Measurements from ENCODE around the gene PEF1. TPM values are rescaled to one million over a fixed set of nuclear protein-coding genes. Genes with fewer than 3 reads are reported as not detected.
A peak's percentile ranks its signal among the peaks of the same experiment; 100 is the strongest.

The PEF1 gene
- total and polyA plus RNA-seq, 2 donors = 39.2 to 90.4 TPM

DNA sequence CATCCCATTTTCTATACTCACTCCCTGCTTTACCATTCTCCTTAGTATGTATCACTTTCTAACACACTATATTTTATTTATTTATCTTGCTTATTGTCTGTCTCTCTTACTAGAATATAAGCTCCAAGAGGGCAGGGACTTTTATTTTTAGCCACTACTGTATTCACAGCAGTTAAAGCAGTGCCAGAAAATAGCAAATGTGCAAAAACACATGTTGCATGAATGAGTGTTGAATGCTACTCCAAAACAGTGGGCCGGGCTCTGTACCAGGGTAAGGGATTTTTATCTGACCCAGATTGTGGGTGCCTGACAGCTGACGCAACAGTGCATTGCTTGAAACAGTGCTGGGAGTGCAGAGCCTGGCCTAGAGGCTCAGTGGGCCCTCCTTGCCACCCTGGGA is 34.4 kb upstream of the PEF1 start:
- H3K4me1 ChIP-seq (ENCODE audit: insufficient read depth) = no peaks in the 10 kb centered on the region
- 38% methylated on average over 2 of the region's 2 CpGs for WGBS

DNA sequence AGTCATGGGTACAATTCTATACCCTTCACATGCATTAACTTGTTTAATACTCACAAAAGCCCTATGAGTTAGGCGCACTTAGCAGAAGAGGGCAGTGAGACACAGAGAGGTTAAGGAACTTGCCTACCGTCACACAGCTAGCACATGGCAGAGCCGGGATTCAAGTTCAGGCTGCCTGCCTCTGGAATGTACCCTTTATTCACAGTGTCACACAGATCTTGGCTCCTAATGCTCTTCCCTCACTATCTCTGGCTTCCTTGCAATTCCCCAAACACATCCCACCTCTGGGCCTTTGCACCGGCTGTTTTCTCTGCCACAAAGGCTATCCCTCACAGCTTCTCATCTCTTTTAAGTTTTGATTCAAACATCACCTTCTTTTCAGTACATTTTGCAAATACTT is 34.0 kb upstream of the PEF1 start:
- no peak for DNase-seq (ENCODE audit: extremely low spot score)
- Histone ChIP-seq H3K4me3 (ENCODE audit: low read depth, low read length) (no peak overlapping the region), H3K4me1 (ENCODE audit: insufficient read depth) (no peaks in the 10 kb centered on the region), H3K36me3 (ENCODE audit: insufficient read depth) (peaks cover 3% of the 10 kb centered on the region), H3K27ac (ENCODE audit: low read depth) (no peak overlapping the region)
- 73% methylated on average over 4 of the region's 4 CpGs for WGBS

More for the DNA sequence above, 34.4 kb upstream of the PEF1 start:
- Histone ChIP-seq H3K27ac (ENCODE audit: low read depth) (no peak overlapping the region), H3K36me3 (ENCODE audit: insufficient read depth) (peaks cover 3% of the 10 kb centered on the region), H3K4me3 (ENCODE audit: low read depth, low read length) (no peak overlapping the region)
- no peak for DNase-seq (ENCODE audit: extremely low spot score)

DNA sequence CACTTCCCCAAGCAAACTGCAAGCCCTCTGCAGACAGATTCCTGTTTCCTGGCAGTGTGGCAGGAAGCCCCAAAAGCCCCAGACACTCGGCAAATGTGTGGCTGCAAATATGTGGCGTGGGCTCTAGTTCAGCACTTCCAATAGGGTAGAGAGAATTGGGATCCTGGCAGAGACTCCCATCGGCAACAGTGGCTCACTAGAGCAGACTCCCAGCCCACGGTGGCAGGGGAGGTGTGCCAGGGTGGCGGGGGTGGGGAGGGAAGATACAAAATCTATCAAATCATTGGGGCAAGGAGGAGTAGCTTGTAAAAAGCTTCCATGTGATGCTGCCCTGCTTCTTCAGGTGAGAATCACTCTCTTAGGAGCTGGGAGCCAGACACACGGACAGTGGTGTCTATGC is 33.3 kb upstream of the PEF1 start:
- Histone ChIP-seq H3K27ac (ENCODE audit: low read depth) (no peak overlapping the region), H3K36me3 (ENCODE audit: insufficient read depth) (peaks cover 3% of the 10 kb centered on the region), H3K4me1 (ENCODE audit: insufficient read depth) (no peaks in the 10 kb centered on the region), H3K4me3 (ENCODE audit: low read depth, low read length) (no peak overlapping the region)
- 75% methylated on average over 6 of the region's 6 CpGs for WGBS
- no peak for DNase-seq (ENCODE audit: extremely low spot score)

DNA sequence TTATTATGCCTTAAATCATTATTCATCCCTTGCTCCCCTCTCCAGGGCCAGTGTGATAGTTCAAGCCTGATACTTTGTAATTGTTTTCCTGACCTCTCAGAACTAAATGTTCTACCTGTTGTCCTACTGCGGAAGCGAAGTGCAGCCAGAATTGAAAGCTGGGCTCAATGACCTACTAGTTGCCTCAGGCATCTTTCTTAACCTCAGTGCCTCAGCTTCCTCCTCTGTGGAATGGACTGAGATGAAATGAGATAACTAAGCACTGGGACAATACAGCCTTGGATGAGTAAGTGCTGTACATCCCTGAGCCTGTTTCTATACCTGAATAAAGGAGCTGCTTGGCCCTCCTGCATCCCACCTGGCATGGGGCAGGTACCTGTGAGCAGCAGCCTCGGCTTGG is 32.7 kb upstream of the PEF1 start:
- H3K4me1 ChIP-seq (ENCODE audit: insufficient read depth) = no peaks in the 10 kb centered on the region
- no peaks in the 10 kb centered on the region for H3K36me3 ChIP-seq (ENCODE audit: insufficient read depth)
- 96% methylated on average over 3 of the region's 3 CpGs for WGBS
- H3K27ac ChIP-seq (ENCODE audit: low read depth) = no peak overlapping the region
- DNase-seq (ENCODE audit: extremely low spot score) = no peak
- no peak overlapping the region for H3K4me3 ChIP-seq (ENCODE audit: low read depth, low read length)

DNA sequence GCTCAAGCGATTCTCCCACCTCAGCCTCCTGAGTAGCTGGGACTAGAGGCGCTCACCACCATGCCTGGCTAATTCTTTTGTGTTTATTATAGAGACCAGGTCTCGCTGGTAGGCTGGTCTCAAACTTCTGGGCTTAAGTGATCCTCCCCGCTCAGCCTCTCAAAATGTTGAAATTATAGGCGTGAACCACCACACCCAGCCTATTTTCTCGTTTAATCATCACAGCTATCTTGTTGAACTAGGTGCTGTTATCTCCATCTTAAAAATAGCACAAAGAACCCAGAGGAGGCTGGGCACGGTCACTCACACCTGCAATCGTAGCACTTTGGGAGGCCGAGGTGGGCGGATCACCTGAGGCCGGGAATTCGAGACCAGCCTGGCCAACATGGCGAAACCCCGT is 31.1 kb upstream of the PEF1 start:
- Histone ChIP-seq H3K36me3 (ENCODE audit: insufficient read depth) (no peaks in the 10 kb centered on the region), H3K4me1 (ENCODE audit: insufficient read depth) (no peaks in the 10 kb centered on the region), H3K4me3 (ENCODE audit: low read depth, low read length) (no peak overlapping the region), H3K27ac (ENCODE audit: low read depth) (no peak overlapping the region)
- WGBS = 80% methylated on average over 14 of the region's 14 CpGs
- DNase-seq (ENCODE audit: extremely low spot score) = no peak

DNA sequence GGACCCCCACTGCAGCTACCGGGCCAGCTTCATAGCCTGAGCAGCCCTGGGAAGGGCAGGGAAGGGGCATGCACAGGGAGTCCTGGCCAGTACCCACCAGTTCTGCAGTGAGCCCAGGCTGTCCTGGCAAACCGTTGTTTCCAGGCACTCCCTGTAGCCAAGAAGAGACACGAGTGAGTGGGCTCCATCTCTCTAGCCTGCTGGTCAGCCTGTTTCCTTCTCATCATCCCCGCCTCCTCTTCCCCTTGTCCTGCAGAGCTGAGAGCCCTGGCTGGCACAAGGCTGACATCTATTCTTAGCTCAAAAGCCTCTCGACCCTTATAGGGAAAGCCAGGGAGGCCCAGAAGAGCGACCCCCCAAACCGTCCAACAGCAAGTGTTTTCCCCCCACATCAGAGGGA is 30.5 kb upstream of the PEF1 start:
- 45% methylated on average over 7 of the region's 7 CpGs for WGBS
- Histone ChIP-seq H3K4me1 (ENCODE audit: insufficient read depth) (no peaks in the 10 kb centered on the region), H3K27ac (ENCODE audit: low read depth) (no peak overlapping the region), H3K4me3 (ENCODE audit: low read depth, low read length) (no peak overlapping the region), H3K36me3 (ENCODE audit: insufficient read depth) (no peaks in the 10 kb centered on the region)
- no peak for DNase-seq (ENCODE audit: extremely low spot score)

DNA sequence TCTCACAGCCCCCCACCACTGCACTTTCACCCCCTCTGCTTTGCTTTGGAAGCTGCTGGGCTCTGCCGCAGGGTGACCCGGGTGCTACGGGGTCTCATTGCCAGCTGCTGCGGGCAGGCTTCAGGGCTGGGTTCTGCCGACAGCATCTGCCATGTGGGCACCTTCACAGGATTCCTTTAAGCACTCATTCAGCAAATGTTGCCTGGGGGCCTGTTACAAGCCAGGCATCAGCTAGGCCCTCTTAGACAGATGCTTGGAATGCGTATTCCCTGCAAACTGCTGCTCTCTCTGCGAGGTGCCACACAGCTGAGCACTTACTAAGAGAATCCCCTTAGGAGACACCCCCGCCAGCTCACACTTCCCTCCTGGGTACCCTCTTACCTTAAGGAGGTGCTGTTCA is 29.9 kb upstream of the PEF1 start:
- Histone ChIP-seq H3K27ac (ENCODE audit: low read depth) (no peak overlapping the region), H3K4me3 (ENCODE audit: low read depth, low read length) (no peak overlapping the region), H3K36me3 (ENCODE audit: insufficient read depth) (no peaks in the 10 kb centered on the region), H3K4me1 (ENCODE audit: insufficient read depth) (no peaks in the 10 kb centered on the region)
- DNase-seq (ENCODE audit: extremely low spot score) = no peak
- WGBS = 65% methylated on average over 8 of the region's 8 CpGs

DNA sequence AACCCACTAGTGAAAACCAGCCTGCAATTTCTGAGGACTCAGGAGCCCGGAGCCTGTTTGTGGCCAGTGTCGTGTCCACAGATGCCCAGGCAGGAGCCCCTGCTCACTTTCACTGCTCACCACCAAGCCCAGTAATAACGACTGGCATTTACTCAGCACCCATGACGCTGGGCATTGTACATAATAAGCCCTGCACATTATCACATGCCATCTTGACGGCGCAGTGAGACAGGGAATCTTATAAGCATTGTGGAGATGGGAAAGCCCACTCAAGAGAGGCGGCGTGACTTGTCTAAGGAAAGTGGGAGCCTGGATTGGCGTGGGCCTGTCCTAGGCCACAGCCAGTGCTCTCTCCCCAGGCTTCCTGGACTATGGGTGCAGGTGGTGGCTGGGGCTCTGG is 28.8 kb upstream of the PEF1 start:
- no peaks in the 10 kb centered on the region for H3K36me3 ChIP-seq (ENCODE audit: insufficient read depth)
- no peak overlapping the region for H3K27ac ChIP-seq (ENCODE audit: low read depth)
- no peaks in the 10 kb centered on the region for H3K4me1 ChIP-seq (ENCODE audit: insufficient read depth)
- no peak for DNase-seq (ENCODE audit: extremely low spot score)
- 83% methylated on average over 9 of the region's 9 CpGs for WGBS
- H3K4me3 ChIP-seq (ENCODE audit: low read depth, low read length) = no peak overlapping the region

DNA sequence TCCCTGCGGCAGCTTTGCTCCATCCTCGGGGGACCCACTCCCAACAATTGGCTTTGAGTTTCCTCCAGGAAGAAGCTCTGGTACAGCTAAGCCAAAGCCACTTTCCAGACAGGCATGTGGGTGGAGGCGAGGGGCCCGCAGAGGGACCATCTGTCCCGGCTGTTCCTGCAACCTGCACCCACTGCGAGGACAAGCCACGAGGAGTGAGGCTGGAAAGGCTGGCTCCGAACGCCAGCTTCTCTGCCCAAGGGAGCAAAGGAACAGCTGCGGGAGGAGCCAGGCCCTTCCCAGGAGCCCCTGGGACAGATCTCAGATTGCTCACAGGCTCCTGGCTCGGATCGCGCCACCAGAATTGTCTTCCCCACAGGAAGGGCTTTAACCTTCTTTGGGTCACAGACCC is 28.3 kb upstream of the PEF1 start:
- Histone ChIP-seq H3K36me3 (ENCODE audit: insufficient read depth) (no peaks in the 10 kb centered on the region), H3K4me3 (ENCODE audit: low read depth, low read length) (no peak overlapping the region), H3K27ac (ENCODE audit: low read depth) (peak overlapping the region; percentile 16), H3K4me1 (ENCODE audit: insufficient read depth) (no peaks in the 10 kb centered on the region)
- WGBS = 41% methylated on average over 13 of the region's 13 CpGs
- DNase-seq (ENCODE audit: extremely low spot score) = no peak

DNA sequence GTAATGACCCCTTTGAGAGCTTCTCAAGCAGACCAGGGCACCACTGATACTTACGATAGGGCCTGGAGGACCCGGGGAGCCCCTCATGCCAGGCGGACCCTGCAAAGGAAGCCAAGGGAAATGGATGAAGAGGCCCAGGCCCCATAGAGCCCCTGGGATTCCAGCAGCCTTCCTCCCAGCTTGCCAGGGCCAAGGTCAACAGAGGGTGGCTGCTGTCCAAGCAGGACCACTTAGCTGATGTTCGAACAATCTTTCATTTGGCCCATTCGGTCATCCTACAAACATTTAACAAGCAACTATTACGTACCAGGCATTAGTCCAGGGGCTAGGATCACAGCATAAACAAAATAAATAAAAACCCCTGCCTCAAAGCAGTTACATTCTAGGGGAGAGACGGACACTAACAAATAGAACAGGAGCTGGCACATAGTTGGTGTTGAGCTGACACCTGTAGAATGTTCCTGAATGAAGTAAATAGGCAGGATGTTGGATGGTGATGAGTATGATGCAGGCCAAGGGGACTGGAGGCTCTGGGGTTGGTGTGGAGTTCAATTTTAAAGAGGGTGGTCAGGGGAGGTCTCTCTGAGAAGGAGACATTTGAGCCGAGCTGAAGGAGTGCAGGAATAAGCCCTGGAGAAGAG is 27.0 kb upstream of the PEF1 start:
- H3K4me1 ChIP-seq (ENCODE audit: insufficient read depth) = no peaks in the 10 kb centered on the region
- H3K36me3 ChIP-seq (ENCODE audit: insufficient read depth) = no peaks in the 10 kb centered on the region
- no peak overlapping the region for H3K27ac ChIP-seq (ENCODE audit: low read depth)
- 61% methylated on average over 8 of the region's 8 CpGs for WGBS
- H3K4me3 ChIP-seq (ENCODE audit: low read depth, low read length) = no peak overlapping the region
- DNase-seq (ENCODE audit: extremely low spot score) = no peak

DNA sequence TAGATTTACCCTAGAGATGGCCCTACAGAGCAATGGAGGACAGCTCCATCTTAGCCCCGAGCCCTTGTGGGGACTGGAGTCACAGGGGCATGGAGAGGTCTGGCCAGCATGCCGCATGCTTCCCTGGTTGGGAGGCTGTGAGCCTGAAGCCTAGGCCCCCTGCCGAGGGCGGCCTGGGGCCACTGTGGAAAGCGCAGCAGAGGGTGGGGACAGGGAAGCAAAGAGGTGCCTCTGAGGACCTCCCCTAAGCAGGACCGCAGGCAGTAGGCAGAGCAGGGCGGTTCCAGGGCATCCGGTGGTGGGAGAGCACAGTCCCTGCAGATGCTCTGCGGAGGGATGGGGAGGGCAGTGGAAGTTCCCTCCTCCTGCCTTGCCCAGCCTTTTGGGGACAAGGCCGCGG is 26.5 kb upstream of the PEF1 start:
- no peak overlapping the region for H3K4me3 ChIP-seq (ENCODE audit: low read depth, low read length)
- DNase-seq (ENCODE audit: extremely low spot score) = no peak
- 75% methylated on average over 11 of the region's 11 CpGs for WGBS

DNA sequence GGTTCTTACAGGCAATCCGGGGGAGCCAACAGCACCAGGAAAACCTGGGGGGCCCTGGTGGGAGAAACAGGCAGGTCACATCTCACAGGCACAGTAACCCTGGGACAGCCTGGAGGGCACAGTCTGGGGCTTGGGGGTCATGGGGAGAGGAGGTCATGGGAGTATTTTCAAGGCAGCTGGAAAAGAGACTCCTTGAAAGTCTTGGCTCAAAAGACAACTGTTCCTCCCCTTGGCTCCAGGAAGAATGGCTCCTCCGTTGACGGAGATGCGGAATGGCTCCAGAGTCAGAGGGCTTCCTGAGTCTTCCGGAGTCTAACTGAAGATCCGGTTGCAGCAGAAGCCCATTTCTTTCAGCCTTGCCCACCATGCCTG is 25.9 kb upstream of the PEF1 start:
- peak overlapping the region; percentile 43 for H3K27ac ChIP-seq (ENCODE audit: low read depth)
- WGBS = 35% methylated on average over 6 of the region's 6 CpGs
- H3K4me3 ChIP-seq (ENCODE audit: low read depth, low read length) = no peak overlapping the region
- H3K4me1 ChIP-seq (ENCODE audit: insufficient read depth) = no peaks in the 10 kb centered on the region
- H3K36me3 ChIP-seq (ENCODE audit: insufficient read depth) = no peaks in the 10 kb centered on the region
- DNase-seq (ENCODE audit: extremely low spot score) = no peak

More for the DNA sequence above, 26.5 kb upstream of the PEF1 start:
- Histone ChIP-seq H3K36me3 (ENCODE audit: insufficient read depth) (no peaks in the 10 kb centered on the region), H3K27ac (ENCODE audit: low read depth) (no peak overlapping the region), H3K4me1 (ENCODE audit: insufficient read depth) (no peaks in the 10 kb centered on the region)

DNA sequence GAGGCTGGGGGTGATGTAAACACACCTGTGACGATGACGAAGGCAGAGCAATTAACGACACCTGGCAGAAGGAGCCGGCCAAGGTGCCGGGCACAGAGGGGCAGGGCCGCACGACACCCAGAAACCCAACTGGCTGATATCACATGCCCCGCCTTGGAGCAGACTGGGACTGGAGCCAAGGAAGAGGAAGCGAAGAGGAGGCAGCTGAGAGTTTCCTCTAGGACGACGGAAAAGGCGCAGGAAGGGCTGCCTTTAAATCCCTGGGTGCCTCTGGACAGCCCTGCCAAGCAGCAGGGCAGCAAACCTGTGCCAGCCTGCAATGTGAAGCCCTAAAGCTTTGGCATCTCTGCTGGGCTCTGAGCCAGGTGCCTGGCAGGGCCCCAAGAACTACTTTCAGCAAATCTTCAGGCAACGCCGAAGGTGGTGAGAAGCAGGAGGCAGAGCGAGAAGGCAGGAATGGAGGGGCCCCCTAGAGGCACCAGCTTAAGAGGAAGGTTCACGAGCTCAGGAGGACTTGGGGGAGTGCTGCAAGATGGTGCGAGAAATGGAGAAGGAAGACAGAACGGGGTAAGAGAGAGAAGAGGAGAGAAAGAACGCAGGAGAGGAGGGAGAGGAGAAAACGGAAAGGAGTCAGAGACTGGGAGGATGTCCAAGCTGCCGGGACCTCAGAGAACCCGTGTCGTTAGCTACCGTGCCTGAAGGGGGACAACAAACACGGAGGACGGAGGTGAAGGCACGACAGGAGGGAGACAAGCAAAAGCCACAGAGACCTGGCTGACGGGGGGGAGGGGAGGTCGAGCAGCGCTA is 25.3 kb upstream of the PEF1 start:
- no peaks in the 10 kb centered on the region for H3K4me1 ChIP-seq (ENCODE audit: insufficient read depth)
- no peaks in the 10 kb centered on the region for H3K36me3 ChIP-seq (ENCODE audit: insufficient read depth)
- peak; percentile 68 for DNase-seq (ENCODE audit: extremely low spot score)
- 11% methylated on average over 30 of the region's 30 CpGs for WGBS
- H3K27ac ChIP-seq (ENCODE audit: low read depth) = peak overlapping the region; percentile 61
- H3K4me3 ChIP-seq (ENCODE audit: low read depth, low read length) = no peak overlapping the region

DNA sequence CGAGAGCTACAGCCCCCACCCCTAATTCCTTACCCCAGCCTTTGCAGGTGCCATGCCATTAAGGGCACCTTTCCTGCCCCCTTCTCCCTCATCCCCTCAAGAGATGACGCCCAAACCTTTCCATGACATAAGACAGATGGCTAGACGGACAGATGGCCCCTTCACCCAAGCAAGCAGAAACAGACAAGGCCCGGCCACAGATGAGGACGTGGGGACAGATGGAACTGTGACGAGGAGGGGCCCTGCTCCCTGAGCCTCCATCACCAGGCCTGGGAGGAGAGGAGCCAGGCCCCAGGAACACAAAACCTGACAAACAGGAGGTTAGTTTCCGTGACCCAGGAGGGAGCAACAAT is 24.7 kb upstream of the PEF1 start:
- WGBS = 54% methylated on average over 7 of the region's 7 CpGs
- peak overlapping the region; percentile 61 for H3K27ac ChIP-seq (ENCODE audit: low read depth)
- DNase-seq (ENCODE audit: extremely low spot score) = no peak
- H3K4me1 ChIP-seq (ENCODE audit: insufficient read depth) = no peaks in the 10 kb centered on the region
- no peaks in the 10 kb centered on the region for H3K36me3 ChIP-seq (ENCODE audit: insufficient read depth)
- H3K4me3 ChIP-seq (ENCODE audit: low read depth, low read length) = no peak overlapping the region

All from urinary bladder (tissue), 4 donors.